GM21717 (cell line): Measurements from ENCODE around the gene SNX22.

ENCODE experiments used
- ATAC-seq: cut with Tn5 transposase; IDR thresholded peaks from one replicate; pipeline ENCODE4 v1.9.1; 2021; ENCODE audit warnings: mild to moderate bottlenecking, moderate library complexity; ENCODE audit not compliant: unreplicated experiment

The SNX22 gene

DNA sequence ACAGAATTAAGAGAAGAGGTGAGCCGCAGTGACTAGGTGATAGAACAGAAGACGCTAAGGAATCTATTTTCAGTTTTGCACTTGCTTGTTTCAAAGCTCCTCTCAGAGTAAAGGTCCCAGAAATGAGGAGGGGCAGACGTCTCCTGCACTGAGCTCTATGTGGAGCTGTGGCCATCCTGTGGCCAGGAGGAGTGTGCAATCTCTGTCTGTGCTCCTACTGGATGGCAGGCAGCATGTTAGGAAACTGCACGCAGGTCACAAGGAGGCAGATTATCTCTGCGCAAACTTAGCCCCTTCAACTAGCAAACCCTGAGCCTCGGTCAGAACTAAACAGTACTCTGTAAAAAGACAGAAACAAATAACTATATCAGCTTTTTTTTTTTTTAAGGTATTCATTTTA is 42.4 kb downstream of the SNX22 start:
- no peak for ATAC-seq

DNA sequence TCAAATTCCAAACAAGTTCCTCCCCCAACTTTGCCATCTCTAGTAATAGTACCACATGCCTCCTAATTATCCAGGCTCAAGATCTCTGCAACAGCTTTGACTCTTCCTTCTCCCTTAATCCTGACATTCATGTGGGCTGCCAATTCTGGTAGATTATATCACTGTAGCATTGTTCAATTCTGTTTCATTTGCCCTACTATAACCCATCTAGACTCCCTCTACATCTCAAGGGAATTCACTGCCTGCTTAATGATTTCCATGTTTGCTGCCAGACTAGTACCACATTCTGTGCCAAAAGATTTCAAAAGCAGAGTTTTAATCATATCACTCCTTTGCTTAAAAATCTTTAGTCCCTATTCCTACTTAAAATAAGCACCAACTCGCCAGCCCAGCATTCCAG is 45.9 kb downstream of the SNX22 start:
- ATAC-seq: no peak

DNA sequence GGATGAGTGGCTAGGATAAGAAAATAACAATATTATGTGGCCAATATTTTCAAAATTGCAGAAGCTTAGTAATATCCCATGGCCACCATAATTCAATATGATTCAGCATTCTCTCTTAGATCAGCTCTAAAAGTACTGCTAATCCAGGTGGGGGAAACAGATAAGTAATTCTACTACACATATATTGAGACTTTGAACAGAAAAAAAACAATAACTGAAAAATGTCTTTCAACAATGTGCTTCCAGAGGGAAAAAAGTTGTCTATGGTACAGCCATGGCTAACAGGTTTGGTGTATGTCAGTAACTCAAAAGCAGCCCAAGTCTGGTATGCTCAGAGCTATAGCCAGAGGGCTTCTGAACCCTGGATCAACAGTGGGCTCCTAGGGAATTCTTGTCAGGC is 53.7 kb downstream of the SNX22 start:
- no peak for ATAC-seq
